Hepatocyte (in vitro differentiated cells): ENCODE data around the gene SLC6A2.

Source experiments
- CTCF ChIP-seq: fragments of 200-600 bp; sonication (generic); IDR thresholded peaks from 2 replicates; pipeline ENCODE4 v1.5.1; 2016; ENCODE audit warnings: antibody characterized with exemption, mild to moderate bottlenecking; ENCODE audit not compliant: poor library complexity
- EZH2 ChIP-seq: fragments of 200-600 bp; sonication (generic); IDR thresholded peaks from 2 replicates; pipeline ENCODE4 v1.6.1; 2016; ENCODE audit warnings: antibody characterized with exemption, mild to moderate bottlenecking, borderline replicate concordance
- EZH2phosphoT487 ChIP-seq: fragments of 200-600 bp; sonication (generic); IDR thresholded peaks from one replicate; pipeline ENCODE4 v1.6.1; 2018; ENCODE audit warnings: antibody characterized with exemption, mild to moderate bottlenecking, low read depth, moderate library complexity; ENCODE audit not compliant: unreplicated experiment, severe bottlenecking

DNA sequence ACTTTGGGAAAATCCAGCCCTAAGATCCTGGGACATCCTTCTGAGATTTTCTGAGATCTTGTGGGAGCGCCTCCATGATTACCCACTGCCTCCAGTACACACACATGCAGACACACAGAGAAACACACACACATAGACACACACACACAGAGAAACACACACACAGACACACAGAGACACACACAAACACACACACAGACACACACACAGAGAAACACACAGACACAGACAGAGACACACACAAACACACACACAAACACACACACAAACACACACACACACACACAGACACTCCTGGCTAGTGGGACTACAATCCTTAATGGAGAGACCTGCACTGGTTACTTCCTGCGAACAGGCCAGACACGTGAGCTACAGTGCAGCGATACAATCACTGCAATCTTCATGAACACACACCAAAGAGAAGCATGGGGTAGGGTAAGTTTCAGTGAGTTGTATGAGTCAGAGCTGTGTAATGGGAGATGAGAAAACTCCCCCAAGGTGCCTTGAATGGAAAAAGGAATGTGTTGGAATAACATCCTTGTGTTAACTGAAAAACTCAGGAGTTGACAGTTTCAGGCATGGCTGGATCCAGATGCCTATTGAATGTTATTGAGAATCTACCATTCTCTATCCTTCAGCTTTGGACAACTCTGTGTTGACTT lies 79.5 kb downstream of the SLC6A2 start:
- TF ChIP-seq CTCF (no peak), EZH2 (no peak), EZH2phosphoT487 (no peak)
